ENCODE measurements around the gene HCN1.

GRCh38 chr5:45694971-45695803 is 993 bp downstream of the HCN1 start:
- TF ChIP-seq TOX (CRISPR knock-in tag; IDR thresholded peaks at IDR 0.05; ENCODE audit: borderline replicate concordance) (no peak), BACH2 (CRISPR knock-in tag; IDR thresholded peaks at IDR 0.05; ENCODE audit: borderline replicate concordance) (no peak), TSHZ2 (CRISPR knock-in tag; IDR thresholded peaks at IDR 0.05) (no peak), CREB5 (CRISPR knock-in tag; IDR thresholded peaks at IDR 0.05; ENCODE audit: low read depth) (no peak), CSDC2 (CRISPR knock-in tag; IDR thresholded peaks at IDR 0.05) (no peak), ZFP30 (CRISPR knock-in tag; IDR thresholded peaks at IDR 0.05) (no peak), ZFP3 (CRISPR knock-in tag; IDR thresholded peaks at IDR 0.05) (no peak), ARNTL (CRISPR knock-in tag; IDR thresholded peaks at IDR 0.05; ENCODE audit: borderline replicate concordance, low read depth) (no peak), ZNF565 (CRISPR knock-in tag; conservative IDR thresholded peaks at IDR 0.05; ENCODE audit: low read depth) (no peak), POU6F1 (CRISPR knock-in tag; IDR thresholded peaks at IDR 0.05; ENCODE audit: borderline replicate concordance, low read depth) (no peak), PPARA (CRISPR knock-in tag; IDR thresholded peaks at IDR 0.05; ENCODE audit: borderline replicate concordance) (no peak)
- TF ChIP-seq, protein P1, sequence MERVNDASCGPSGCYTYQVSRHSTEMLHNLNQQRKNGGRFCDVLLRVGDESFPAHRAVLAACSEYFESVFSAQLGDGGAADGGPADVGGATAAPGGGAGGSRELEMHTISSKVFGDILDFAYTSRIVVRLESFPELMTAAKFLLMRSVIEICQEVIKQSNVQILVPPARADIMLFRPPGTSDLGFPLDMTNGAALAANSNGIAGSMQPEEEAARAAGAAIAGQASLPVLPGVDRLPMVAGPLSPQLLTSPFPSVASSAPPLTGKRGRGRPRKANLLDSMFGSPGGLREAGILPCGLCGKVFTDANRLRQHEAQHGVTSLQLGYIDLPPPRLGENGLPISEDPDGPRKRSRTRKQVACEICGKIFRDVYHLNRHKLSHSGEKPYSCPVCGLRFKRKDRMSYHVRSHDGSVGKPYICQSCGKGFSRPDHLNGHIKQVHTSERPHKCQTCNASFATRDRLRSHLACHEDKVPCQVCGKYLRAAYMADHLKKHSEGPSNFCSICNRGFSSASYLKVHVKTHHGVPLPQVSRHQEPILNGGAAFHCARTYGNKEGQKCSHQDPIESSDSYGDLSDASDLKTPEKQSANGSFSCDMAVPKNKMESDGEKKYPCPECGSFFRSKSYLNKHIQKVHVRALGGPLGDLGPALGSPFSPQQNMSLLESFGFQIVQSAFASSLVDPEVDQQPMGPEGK (CRISPR knock-in tag; IDR thresholded peaks at IDR 0.05; ENCODE audit: borderline replicate concordance): no peak
